SK-N-SH treated with all-trans-retinoic acid at 6 μM for 48 hours (cell line): ENCODE measurements around the gene TBC1D22B.

Experiments used
- ATAC-seq: fragments of 200-7000 bp; cut with Tn5 transposase; 3 replicates; pipeline ENCODE4 v1.9.1; 2020; ENCODE audit warnings: mild to moderate bottlenecking, moderate library complexity
- ARNTL ChIP-seq: fragments of 450-650 bp; formaldehyde crosslinking; IDR thresholded peaks from 2 replicates; pipeline ENCODE4 v1.5.0; 2020; ENCODE audit warnings: low read depth, mild to moderate bottlenecking, moderate library complexity, borderline replicate concordance
- BACH2 ChIP-seq: fragments of 250-450 bp; sonication (Bioruptor Pico); IDR thresholded peaks from 2 replicates; pipeline ENCODE4 v1.9.0; 2021; ENCODE audit warnings: mild to moderate bottlenecking, borderline replicate concordance
- CSDC2 ChIP-seq: fragments of 250-450 bp; sonication (Bioruptor Pico); IDR thresholded peaks from 2 replicates; pipeline ENCODE4 v1.5.0; 2020; ENCODE audit warnings: mild to moderate bottlenecking, moderate library complexity
- CSRNP3 ChIP-seq: fragments of 250-450 bp; sonication (Bioruptor Pico); IDR thresholded peaks from 2 replicates; pipeline ENCODE4 v1.5.1; 2021; ENCODE audit warnings: mild to moderate bottlenecking, moderate library complexity
- GLIS3 ChIP-seq: fragments of 250-450 bp; sonication (Bioruptor Pico); IDR thresholded peaks from 2 replicates; pipeline ENCODE4 v1.5.0; 2020; ENCODE audit warnings: mild to moderate bottlenecking, moderate library complexity
- ISL1 ChIP-seq: fragments of 250-450 bp; sonication (Bioruptor Pico); IDR thresholded peaks from 2 replicates; pipeline ENCODE4 v2.1.2; 2022; ENCODE audit warnings: mild to moderate bottlenecking, moderate library complexity
- OSR1 ChIP-seq: fragments of 250-450 bp; sonication (Bioruptor Pico); IDR thresholded peaks from 2 replicates; pipeline ENCODE4 v1.8.0; 2022; ENCODE audit warnings: moderate library complexity, mild to moderate bottlenecking, inconsistent platforms
- PATZ1 ChIP-seq: fragments of 250-450 bp; sonication (Bioruptor Pico); IDR thresholded peaks from 2 replicates; pipeline ENCODE4 v1.8.0; 2020; ENCODE audit warnings: mild to moderate bottlenecking, moderate library complexity, borderline replicate concordance
- PPARA ChIP-seq: fragments of 250-450 bp; sonication (Bioruptor Pico); IDR thresholded peaks from 2 replicates; pipeline ENCODE4 v1.5.0; 2020; ENCODE audit warnings: mild to moderate bottlenecking, borderline replicate concordance
- RARB ChIP-seq: fragments of 250-450 bp; sonication (Bioruptor Pico); IDR thresholded peaks from 2 replicates; pipeline ENCODE4 v1.8.0; 2021; ENCODE audit warnings: mild to moderate bottlenecking, moderate library complexity
- SNAI2 ChIP-seq: fragments of 250-450 bp; sonication (Bioruptor Pico); IDR thresholded peaks from 2 replicates; pipeline ENCODE4 v1.5.0; 2020; ENCODE audit warnings: mild to moderate bottlenecking, moderate library complexity
- TCF4 ChIP-seq: fragments of 250-450 bp; sonication (Bioruptor Pico); IDR thresholded peaks from 2 replicates; pipeline ENCODE4 v1.8.0; 2021; ENCODE audit warnings: mild to moderate bottlenecking, moderate library complexity, borderline replicate concordance
- TOX ChIP-seq: fragments of 250-450 bp; sonication (Bioruptor Pico); IDR thresholded peaks from 2 replicates; pipeline ENCODE4 v1.8.0; 2021; ENCODE audit warnings: mild to moderate bottlenecking, moderate library complexity, borderline replicate concordance
- TSHZ2 ChIP-seq: fragments of 250-450 bp; sonication (Bioruptor Pico); IDR thresholded peaks from 2 replicates; pipeline ENCODE4 v1.5.0; 2020; ENCODE audit warnings: mild to moderate bottlenecking, moderate library complexity
- ZC3H10 ChIP-seq: fragments of 250-450 bp; sonication (Bioruptor Pico); IDR thresholded peaks from 2 replicates; pipeline ENCODE4 v1.5.1; 2021; ENCODE audit warnings: mild to moderate bottlenecking, moderate library complexity
- ZFP3 ChIP-seq: fragments of 250-450 bp; sonication (Bioruptor Pico); IDR thresholded peaks from 2 replicates; pipeline ENCODE4 v1.5.0; 2020; ENCODE audit warnings: mild to moderate bottlenecking, moderate library complexity
- ZFP30 ChIP-seq: fragments of 450-650 bp; formaldehyde crosslinking; IDR thresholded peaks from 2 replicates; pipeline ENCODE4 v1.5.0; 2022; ENCODE audit warnings: mild to moderate bottlenecking, moderate library complexity
- ZNF565 ChIP-seq: fragments of 450-650 bp; formaldehyde crosslinking; conservative IDR thresholded peaks from 2 replicates; pipeline ENCODE4 v1.5.0; 2020; ENCODE audit warnings: low read depth, mild to moderate bottlenecking, moderate library complexity
- ZNF70 ChIP-seq: fragments of 450-650 bp; formaldehyde crosslinking; IDR thresholded peaks from 2 replicates; pipeline ENCODE4 v1.5.0; 2020; ENCODE audit warnings: mild to moderate bottlenecking, moderate library complexity
- ZNF8 ChIP-seq: fragments of 450-650 bp; formaldehyde crosslinking; IDR thresholded peaks from 2 replicates; pipeline ENCODE4 v1.5.0; 2020; ENCODE audit warnings: mild to moderate bottlenecking, moderate library complexity
- TF ChIP-seq, protein P1 (sequence below): fragments of 250-450 bp; sonication (Bioruptor Pico); IDR thresholded peaks from 2 replicates; pipeline ENCODE4 v1.8.0; 2021; ENCODE audit warnings: low read depth, mild to moderate bottlenecking, moderate library complexity, borderline replicate concordance
- TF ChIP-seq, protein P2 (sequence below): fragments of 250-450 bp; sonication (Bioruptor Pico); IDR thresholded peaks from 2 replicates; pipeline ENCODE4 v1.5.1; 2020; ENCODE audit warnings: low read depth, mild to moderate bottlenecking, moderate library complexity

The TBC1D22B gene

GRCh38 chr6:37343248-37343647 is 85.7 kb downstream of the TBC1D22B start:
- TF ChIP-seq TOX (CRISPR knock-in tag) (no peak), ZNF565 (no peak), ZFP3 (CRISPR knock-in tag) (no peak), PATZ1 (CRISPR knock-in tag) (no peak), TSHZ2 (CRISPR knock-in tag) (no peak), CSRNP3 (no peak), ZFP30 (CRISPR knock-in tag) (no peak), ZNF70 (CRISPR knock-in tag) (no peak), CSDC2 (CRISPR knock-in tag) (no peak), ARNTL (CRISPR knock-in tag) (no peak), ZNF8 (no peak), SNAI2 (CRISPR knock-in tag) (no peak), PPARA (CRISPR knock-in tag) (no peak), TCF4 (CRISPR knock-in tag) (no peak), ZC3H10 (CRISPR knock-in tag) (no peak), BACH2 (CRISPR knock-in tag) (no peak), RARB (CRISPR knock-in tag) (no peak), OSR1 (CRISPR knock-in tag) (no peak)
- TF ChIP-seq, protein P1, sequence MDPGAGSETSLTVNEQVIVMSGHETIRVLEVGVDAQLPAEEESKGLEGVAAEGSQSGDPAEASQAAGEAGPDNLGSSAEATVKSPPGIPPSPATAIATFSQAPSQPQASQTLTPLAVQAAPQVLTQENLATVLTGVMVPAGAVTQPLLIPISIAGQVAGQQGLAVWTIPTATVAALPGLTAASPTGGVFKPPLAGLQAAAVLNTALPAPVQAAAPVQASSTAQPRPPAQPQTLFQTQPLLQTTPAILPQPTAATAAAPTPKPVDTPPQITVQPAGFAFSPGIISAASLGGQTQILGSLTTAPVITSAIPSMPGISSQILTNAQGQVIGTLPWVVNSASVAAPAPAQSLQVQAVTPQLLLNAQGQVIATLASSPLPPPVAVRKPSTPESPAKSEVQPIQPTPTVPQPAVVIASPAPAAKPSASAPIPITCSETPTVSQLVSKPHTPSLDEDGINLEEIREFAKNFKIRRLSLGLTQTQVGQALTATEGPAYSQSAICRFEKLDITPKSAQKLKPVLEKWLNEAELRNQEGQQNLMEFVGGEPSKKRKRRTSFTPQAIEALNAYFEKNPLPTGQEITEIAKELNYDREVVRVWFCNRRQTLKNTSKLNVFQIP, result no peak
- TF ChIP-seq, protein P2, sequence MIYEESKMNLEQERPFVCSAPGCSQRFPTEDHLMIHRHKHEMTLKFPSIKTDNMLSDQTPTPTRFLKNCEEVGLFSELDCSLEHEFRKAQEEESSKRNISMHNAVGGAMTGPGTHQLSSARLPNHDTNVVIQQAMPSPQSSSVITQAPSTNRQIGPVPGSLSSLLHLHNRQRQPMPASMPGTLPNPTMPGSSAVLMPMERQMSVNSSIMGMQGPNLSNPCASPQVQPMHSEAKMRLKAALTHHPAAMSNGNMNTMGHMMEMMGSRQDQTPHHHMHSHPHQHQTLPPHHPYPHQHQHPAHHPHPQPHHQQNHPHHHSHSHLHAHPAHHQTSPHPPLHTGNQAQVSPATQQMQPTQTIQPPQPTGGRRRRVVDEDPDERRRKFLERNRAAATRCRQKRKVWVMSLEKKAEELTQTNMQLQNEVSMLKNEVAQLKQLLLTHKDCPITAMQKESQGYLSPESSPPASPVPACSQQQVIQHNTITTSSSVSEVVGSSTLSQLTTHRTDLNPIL (CRISPR knock-in tag), result no peak
- ATAC-seq, result no peak

- no peak for ATAC-seq
- TF ChIP-seq BACH2 (CRISPR knock-in tag) (no peak), ISL1 (CRISPR knock-in tag) (no peak), GLIS3 (CRISPR knock-in tag) (no peak), ZNF70 (CRISPR knock-in tag) (no peak), ZFP30 (CRISPR knock-in tag) (no peak), ARNTL (CRISPR knock-in tag) (no peak), ZC3H10 (CRISPR knock-in tag) (no peak), TOX (CRISPR knock-in tag) (no peak), ZNF8 (no peak), RARB (CRISPR knock-in tag) (no peak), TSHZ2 (CRISPR knock-in tag) (no peak), OSR1 (CRISPR knock-in tag) (no peak), PATZ1 (CRISPR knock-in tag) (no peak)
- TF ChIP-seq, protein P1, result no peak
- TF ChIP-seq, protein P2 (CRISPR knock-in tag), result no peak
Observed at GRCh38 chr6:37344308-37344707, 86.7 kb downstream of the TBC1D22B start.
